ENCODE measurements around the gene TUBB4A. TPM values are rescaled to one million over a fixed set of nuclear protein-coding genes. Genes with fewer than 3 reads are reported as not detected.

TUBB4A gene
- total and polyA plus RNA-seq, 2 of the 8 experiments (the other 6 are each of a cell fraction or from before 2014, with no cell fraction given): 16.8 to 30.4 TPM

GRCh38 chr19:6451583-6452222 is 50.4 kb downstream of the TUBB4A start:
- POLR2A ChIA-PET (ENCODE audit: partially characterized antibody): interaction anchor here (1.2 kb wide), 1 partner anchor 9 kb away, joined by 4 read pairs; no protein-coding TSS in a partner anchor
- no peak overlapping the region for H3K23ac ChIP-seq (ENCODE audit: insufficient read length)
- TF ChIP-seq JUN (IDR thresholded peaks at IDR 0.05; ENCODE audit: low read depth, low read length): no peak
- TF ChIP-seq USF2 (IDR thresholded peaks at IDR 0.05; ENCODE audit: low read length): no peak
- TF ChIP-seq TCF12 (IDR thresholded peaks at IDR 0.05; ENCODE audit: low read depth, low read length): no peak
- no peak for TF ChIP-seq SIN3A (conservative IDR thresholded peaks at IDR 0.05 in 1 of 2, IDR thresholded peaks at IDR 0.05 in 1 of 2; ENCODE audit: low read depth in 1 of 2, low read length in 2 of 2)
- no peak for TF ChIP-seq ASH2L (IDR thresholded peaks at IDR 0.05; ENCODE audit: low read length)
- WGBS, 2 experiments (ENCODE audit: extremely low coverage in 1 of 2, insufficient coverage in 1 of 2, insufficient read length in 1 of 2, insufficient replicate concordance in 2 of 2, low coverage in 1 of 2, low lambda C conversion rate in 2 of 2, missing lambda C conversion rate in 1 of 2): 89% methylated on average over 7 of the region's 7 CpGs; no CpG with 5 or more reads in 1 of the 2 experiments
- H3K4me1 ChIP-seq (replicated peaks in 1 of 4; ENCODE audit: control insufficient read depth in 3 of 4, insufficient read depth in 4 of 4, low read length in 3 of 4): no peaks in the 10 kb centered on the region
- H3K9me3 ChIP-seq (ENCODE audit: insufficient read depth in 2 of 2, low read depth in 1 of 2, low read length in 1 of 2): peaks cover 0 to 8% of the 10 kb centered on the region in 2 experiments; a peak in 1 of 4 replicates
- H3K4ac ChIP-seq (replicated peaks; ENCODE audit: insufficient read length, low read depth, low read length): no peak overlapping the region
- H3K4me2 ChIP-seq (ENCODE audit: insufficient read depth in 1 of 2, low read depth in 2 of 2, low read length in 2 of 2): no peak overlapping the region
- no peak overlapping the region for H4K5ac ChIP-seq (ENCODE audit: insufficient read length, low read depth, low read length)
- no peak overlapping the region; the same call in 1 of the 2 replicates for H4K8ac ChIP-seq (ENCODE audit: extremely low read depth, insufficient read depth, low read length)
- H3K27ac ChIP-seq (ENCODE audit: low read depth, low read length): no peak overlapping the region
- H4K91ac ChIP-seq (replicated peaks; ENCODE audit: insufficient read length, low read length): no peak overlapping the region
- no peak overlapping the region for H2BK120ac ChIP-seq (replicated peaks; ENCODE audit: low read depth, low read length)
- H3K18ac ChIP-seq (ENCODE audit: extremely low read depth, low read length): no peak overlapping the region
- no peaks in the 10 kb centered on the region for H3K27me3 ChIP-seq (replicated peaks in 1 of 4; ENCODE audit: control insufficient read depth in 3 of 4, extremely low read depth in 1 of 4, insufficient read depth in 3 of 4, low read length in 3 of 4)
- peaks cover 5 to 30% (median 10%) of the 10 kb centered on the region in 4 experiments; a peak in 7 of 8 replicates for H3K36me3 ChIP-seq (ENCODE audit: control insufficient read depth in 2 of 4, insufficient read depth in 4 of 4, low read length in 3 of 4)
- no peak overlapping the region for H2BK5ac ChIP-seq (ENCODE audit: low read depth, low read length)
- no peak overlapping the region for H3K14ac ChIP-seq (ENCODE audit: insufficient read length)
- H2AFZ ChIP-seq (ENCODE audit: low read length): no peak overlapping the region
- no peak overlapping the region for H2BK15ac ChIP-seq (ENCODE audit: low read length)
- H2BK20ac ChIP-seq (ENCODE audit: low read length): no peak overlapping the region
- H3K23me2 ChIP-seq (ENCODE audit: low read depth, low read length): no peaks in the 10 kb centered on the region
- CTCF ChIA-PET (ENCODE audit: partially characterized antibody): interaction anchor here (0.9 kb wide), 1 partner anchor 13 kb away, joined by 5 read pairs; no protein-coding TSS in a partner anchor
- H3K4me3 ChIP-seq (ENCODE audit: extremely low read depth in 1 of 4, insufficient read depth in 2 of 4, low read depth in 3 of 4, low read length in 4 of 4): no peak overlapping the region
- no peaks in the 10 kb centered on the region for H3K79me1 ChIP-seq (ENCODE audit: low read depth, low read length)
- H4K20me1 ChIP-seq (replicated peaks in 1 of 2; ENCODE audit: control insufficient read depth in 1 of 2, insufficient read depth in 2 of 2, low read length in 2 of 2): no peaks in the 10 kb centered on the region
- no peak overlapping the region for H2AK5ac ChIP-seq (ENCODE audit: low read depth, low read length)
- no peak overlapping the region for H2BK12ac ChIP-seq (ENCODE audit: low read depth, low read length)
- FAIRE-seq (no peak), DNase-seq (ENCODE audit: low read depth in 1 of 2, low spot score in 2 of 2) (no peak)
- no peak overlapping the region for H3K9ac ChIP-seq (replicated peaks in 1 of 4; ENCODE audit: extremely low read depth in 1 of 4, low read depth in 3 of 4, low read length in 3 of 4)
- no peaks in the 10 kb centered on the region for H3K79me2 ChIP-seq (ENCODE audit: control insufficient read depth in 1 of 2, insufficient read depth in 2 of 2, low read length in 2 of 2)
- H3K56ac ChIP-seq (replicated peaks; ENCODE audit: insufficient read length, low read depth, low read length): no peak overlapping the region

Data from H1 (cell line).